ENCODE data around the gene C22orf23.

DNA sequence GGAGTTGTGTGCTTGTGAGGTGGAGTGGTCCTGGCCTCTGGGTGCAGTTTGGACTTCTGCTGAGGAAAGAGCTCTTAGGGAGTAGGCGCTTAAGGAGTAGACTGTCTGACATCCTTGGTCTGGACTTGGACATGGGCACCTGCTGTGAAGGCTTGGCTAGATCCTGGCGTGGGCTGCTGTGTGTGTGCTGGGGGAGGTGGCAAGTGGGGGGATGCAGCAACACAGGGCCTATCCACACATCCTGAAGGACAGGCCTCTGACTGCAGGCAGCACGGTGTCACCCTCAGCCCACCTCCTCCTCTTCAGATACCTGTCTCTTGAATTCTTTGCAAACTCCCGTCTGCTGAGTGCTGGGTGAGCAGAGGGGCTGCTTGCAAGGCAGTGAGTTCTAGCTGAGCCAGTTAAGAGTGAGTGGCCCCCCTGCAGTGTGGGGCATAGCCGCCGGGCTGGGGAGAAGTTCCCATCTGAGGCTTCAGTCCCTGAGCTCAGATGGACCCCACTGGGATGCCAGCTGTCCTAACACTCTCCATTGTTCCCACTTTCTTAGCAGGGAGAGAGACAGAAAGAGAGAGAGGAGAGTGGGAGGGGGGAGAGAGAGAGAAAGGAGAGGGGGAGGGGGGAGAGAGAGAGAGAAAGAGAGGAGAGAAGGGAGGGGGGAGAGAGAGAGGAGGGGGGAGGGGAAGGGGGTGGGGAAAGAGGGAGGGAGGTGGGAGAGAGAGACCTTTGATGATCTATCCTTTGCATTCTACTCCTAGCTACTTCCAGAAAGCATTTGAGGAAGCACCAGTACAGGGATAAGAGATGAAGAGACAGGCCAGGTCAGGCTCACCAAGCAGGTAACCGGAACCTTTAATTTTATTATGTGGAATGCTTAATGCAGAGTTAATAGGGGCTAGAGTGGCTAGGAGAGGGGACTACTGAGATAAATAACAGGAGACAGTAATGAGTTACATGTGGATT lies 18.4 kb upstream of the C22orf23 start:
- TF ChIP-seq POLR2AphosphoS5 (IDR thresholded peaks at IDR 0.05), result no peak
- TF ChIP-seq, protein P1, sequence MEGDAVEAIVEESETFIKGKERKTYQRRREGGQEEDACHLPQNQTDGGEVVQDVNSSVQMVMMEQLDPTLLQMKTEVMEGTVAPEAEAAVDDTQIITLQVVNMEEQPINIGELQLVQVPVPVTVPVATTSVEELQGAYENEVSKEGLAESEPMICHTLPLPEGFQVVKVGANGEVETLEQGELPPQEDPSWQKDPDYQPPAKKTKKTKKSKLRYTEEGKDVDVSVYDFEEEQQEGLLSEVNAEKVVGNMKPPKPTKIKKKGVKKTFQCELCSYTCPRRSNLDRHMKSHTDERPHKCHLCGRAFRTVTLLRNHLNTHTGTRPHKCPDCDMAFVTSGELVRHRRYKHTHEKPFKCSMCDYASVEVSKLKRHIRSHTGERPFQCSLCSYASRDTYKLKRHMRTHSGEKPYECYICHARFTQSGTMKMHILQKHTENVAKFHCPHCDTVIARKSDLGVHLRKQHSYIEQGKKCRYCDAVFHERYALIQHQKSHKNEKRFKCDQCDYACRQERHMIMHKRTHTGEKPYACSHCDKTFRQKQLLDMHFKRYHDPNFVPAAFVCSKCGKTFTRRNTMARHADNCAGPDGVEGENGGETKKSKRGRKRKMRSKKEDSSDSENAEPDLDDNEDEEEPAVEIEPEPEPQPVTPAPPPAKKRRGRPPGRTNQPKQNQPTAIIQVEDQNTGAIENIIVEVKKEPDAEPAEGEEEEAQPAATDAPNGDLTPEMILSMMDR (IDR thresholded peaks at IDR 0.05), result no peak
- no peak for TF ChIP-seq POLR2A (IDR thresholded peaks at IDR 0.05)
